ENCODE measurements around the gene LRRC32. TPM values are rescaled to one million over a fixed set of nuclear protein-coding genes. Genes with fewer than 3 reads are reported as not detected.

Gene LRRC32
- total and polyA plus RNA-seq, 9 of the 15 experiments (the other 6 are each of a cell fraction or from before 2014, with no cell fraction given): 0.10 to 0.50 (median 0.19) TPM; not detected in 5

GRCh38 chr11:76719686-76720085 is 49.1 kb upstream of the LRRC32 start:
- BruUV-seq (replicated peaks): no TSS peak
- Histone ChIP-seq H3K79me2 (ENCODE audit: control insufficient read depth, insufficient read depth, low read length) (no peaks in the 10 kb centered on the region), H3K27me3 (ENCODE audit: control insufficient read depth in 2 of 2, insufficient read depth in 2 of 2, low read length in 2 of 2) (0 out of 5 replicates have a peak, but pooled peaks cover 0 to 5% of the 10 kb centered on the region in 2 experiments), H2AFZ (ENCODE audit: low read depth, low read length) (no peak overlapping the region), H3K36me3 (ENCODE audit: control insufficient read depth, insufficient read depth, low read length) (no peaks in the 10 kb centered on the region), H3K9me3 (replicated peaks; ENCODE audit: control insufficient read depth, insufficient read depth, low read depth, low read length) (no peaks in the 10 kb centered on the region), H3K4me1 (replicated peaks in 1 of 2; ENCODE audit: control insufficient read depth in 2 of 2, insufficient read depth in 2 of 2, low read length in 2 of 2) (peaks cover 4 to 26% of the 10 kb centered on the region in 2 experiments; a peak in 4 of 5 replicates), H3K9me1 (ENCODE audit: control insufficient read depth, insufficient read depth, low read length) (no peaks in the 10 kb centered on the region), H3K4me3 (no peak overlapping the region), H3K4me2 (ENCODE audit: insufficient read depth, low read length) (no peak overlapping the region), H4K20me1 (replicated peaks; ENCODE audit: control insufficient read depth, insufficient read depth, low read length) (no peaks in the 10 kb centered on the region), H3K27ac (ENCODE audit: extremely low read depth, low read depth, low read length) (no peak overlapping the region), H3K9ac (ENCODE audit: insufficient read depth in 1 of 2, low read depth in 2 of 2, low read length in 2 of 2) (no peak overlapping the region)
- intact Hi-C loops (cut with micrococcal nuclease): loop anchor here (2.0 kb wide), 1 partner anchor 19 kb away; no protein-coding TSS in a partner anchor
- WGBS (ENCODE audit: insufficient coverage, low coverage, missing lambda C conversion rate): 74% methylated on average over 9 of the region's 9 CpGs
- ATAC-seq (no peak), DNase-seq (ENCODE audit: extremely low read depth in 1 of 4, low spot score in 3 of 4) (no peak), FAIRE-seq (no peak)
- CTCF ChIA-PET (ENCODE audit: low intra/inter-chr PET ratio): interaction anchor here (0.6 kb wide), 1 partner anchor 394 kb away, joined by 3 read pairs; no protein-coding TSS in a partner anchor
- POLR2A ChIA-PET: no interaction called here
- TF ChIP-seq MCM5 (IDR thresholded peaks at IDR 0.05; ENCODE audit: low read depth): no peak
- no peak for TF ChIP-seq STAT5A (IDR thresholded peaks at IDR 0.05; ENCODE audit: borderline replicate concordance, low read length)
- no peak for TF ChIP-seq MAX (CRISPR knock-in tag; IDR thresholded peaks at IDR 0.05)
- no peak for TF ChIP-seq ZNF121 (CRISPR knock-in tag; conservative IDR thresholded peaks at IDR 0.05)
- TF ChIP-seq ZNF584 (CRISPR knock-in tag; IDR thresholded peaks at IDR 0.05; ENCODE audit: low read depth): no peak
- TF ChIP-seq ZNF79 (CRISPR knock-in tag; IDR thresholded peaks at IDR 0.05; ENCODE audit: low read depth): no peak
- no peak for TF ChIP-seq SRSF3 (IDR thresholded peaks at IDR 0.05; ENCODE audit: insufficient read depth, low read length)
- no peak for TF ChIP-seq VEZF1 (CRISPR knock-in tag; IDR thresholded peaks at IDR 0.05)
- no peak for TF ChIP-seq MYC (IDR thresholded peaks at IDR 0.05; ENCODE audit: low read depth, low read length)
- TF ChIP-seq MYC (CRISPR knock-in tag; IDR thresholded peaks at IDR 0.05; ENCODE audit: borderline replicate concordance, low read depth): no peak
- no peak for TF ChIP-seq CBX1 (IDR thresholded peaks at IDR 0.05; ENCODE audit: low read depth)
- TF ChIP-seq PHF8 (IDR thresholded peaks at IDR 0.05; ENCODE audit: borderline replicate concordance, low read length): no peak
- TF ChIP-seq ZNF518B (CRISPR knock-in tag; IDR thresholded peaks at IDR 0.05): no peak
- TF ChIP-seq E2F3 (CRISPR knock-in tag; IDR thresholded peaks at IDR 0.05): no peak
- no peak for TF ChIP-seq SMAD3 (CRISPR knock-in tag; conservative IDR thresholded peaks at IDR 0.05)
- TF ChIP-seq ZFP91 (CRISPR knock-in tag; IDR thresholded peaks at IDR 0.05): no peak
- in situ Hi-C loops (cut with MboI): loop anchor here (10.0 kb wide), 2 partner anchors 325 to 385 kb away; partner anchors contain the start of gene OMP
